Smooth muscle cell (in vitro differentiated cells): Measurements from ENCODE around the gene OCA2. TPM values are rescaled to one million over a fixed set of nuclear protein-coding genes. Genes with fewer than 3 reads are reported as not detected.

Experiments
- DNase-seq: peaks from one replicate; lab custom pipeline; 2025; ENCODE audit not compliant: unreplicated experiment; lab: John Stamatoyannopoulos, UW
- H2AFZ ChIP-seq: fragments of 200-600 bp; sonication (generic); 2 replicates; pipeline ENCODE4 v1.6.0; 2016; ENCODE audit warnings: antibody characterized with exemption, low read depth, mild to moderate bottlenecking
- H3F3A ChIP-seq: fragments of 200-600 bp; sonication (generic); 2 replicates; pipeline ENCODE4 v1.6.0; 2017; ENCODE audit warnings: antibody characterized with exemption, low read depth
- H3K27ac ChIP-seq: fragments of 200-600 bp; sonication (generic); 2 replicates; pipeline ENCODE4 v1.5.1; 2016; ENCODE audit warnings: low read depth, mild to moderate bottlenecking
- H3K27me3 ChIP-seq: fragments of 200-600 bp; sonication (generic); 2 replicates; pipeline ENCODE4 v1.6.1; 2016; ENCODE audit warnings: low read depth, mild to moderate bottlenecking
- H3K36me3 ChIP-seq: fragments of 200-600 bp; sonication (generic); 2 replicates; pipeline ENCODE4 v1.5.1; 2016; ENCODE audit warnings: low read depth
- H3K4me1 ChIP-seq: fragments of 200-600 bp; sonication (generic); 2 replicates; pipeline ENCODE4 v1.5.1; 2016; ENCODE audit warnings: low read depth
- H3K4me2 ChIP-seq: fragments of 200-600 bp; sonication (generic); 2 replicates; pipeline ENCODE4 v1.6.0; 2016; ENCODE audit warnings: mild to moderate bottlenecking
- H3K4me3 ChIP-seq: fragments of 200-600 bp; sonication (generic); 2 replicates; pipeline ENCODE4 v1.5.1; 2016; ENCODE audit warnings: mild to moderate bottlenecking
- H3K79me2 ChIP-seq: fragments of 200-600 bp; sonication (generic); 2 replicates; pipeline ENCODE4 v1.6.0; 2016; ENCODE audit warnings: low read depth, mild to moderate bottlenecking
- H3K9ac ChIP-seq: fragments of 200-600 bp; sonication (generic); 2 replicates; pipeline ENCODE4 v1.6.0; 2016; ENCODE audit warnings: low read depth
- H3K9me3 ChIP-seq: fragments of 200-600 bp; sonication (generic); replicated peaks from 2 replicates; pipeline ENCODE4 v1.5.1; 2016; ENCODE audit warnings: low read depth
- H4K20me1 ChIP-seq: fragments of 200-600 bp; sonication (generic); 2 replicates; pipeline ENCODE4 v1.6.0; 2016; ENCODE audit warnings: low read depth
- CTCF ChIP-seq: fragments of 200-600 bp; sonication (generic); IDR thresholded peaks from 2 replicates; pipeline ENCODE4 v1.5.1; 2017; ENCODE audit warnings: borderline replicate concordance, mild to moderate bottlenecking, antibody characterized with exemption; ENCODE audit not compliant: insufficient read depth, poor library complexity, severe bottlenecking
- WGBS: methylation state at CpG from one replicate; pipeline ENCODE4 v1.1.7; 2016; ENCODE audit warnings: low lambda C conversion rate; 5-methylcytosine and 5-hydroxymethylcytosine counted together
- polyA plus RNA-seq: library from polyadenylated mRNA; unstranded; fragments of >200 nt; fragmentation: Nextera tagmentation; extraction: Ambion mirVana; gene quantifications from 2 replicates; pipeline ENCODE4 v1.2.1, GENCODE V29; 2016
- total RNA-seq: library from RNA; depleted of rRNA; stranded (reverse); fragments of >200 nt; gene quantifications from 2 replicates; pipeline ENCODE4 v1.2.3, GENCODE V29; 2014

Gene OCA2
- total and polyA plus RNA-seq, 2 experiments from 2014 or later = 0.16 TPM; not detected in 1

DNA sequence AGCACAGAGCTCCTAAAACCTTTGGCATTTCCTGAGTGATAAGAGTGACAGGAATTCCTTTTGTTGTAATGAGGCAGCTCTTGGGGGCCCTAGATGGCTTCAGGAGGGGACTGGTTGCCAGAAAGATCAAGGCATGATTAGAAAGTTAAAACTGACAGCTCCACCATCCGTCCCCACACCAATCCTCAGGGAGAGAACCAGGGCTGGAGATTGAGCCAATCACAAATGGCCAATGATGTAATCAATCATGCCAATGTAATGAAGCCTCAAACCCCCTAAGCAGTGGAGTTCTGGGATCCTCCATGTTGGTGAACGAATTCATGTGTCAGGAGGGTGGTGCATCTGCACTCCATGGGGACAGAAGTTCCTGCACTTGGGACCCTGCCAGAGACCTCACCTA is 265.1 kb downstream of the OCA2 start:
- Histone ChIP-seq H3K79me2 (no peaks in the 10 kb centered on the region), H3K4me2 (no peak overlapping the region), H3F3A (no peaks in the 10 kb centered on the region), H4K20me1 (no peaks in the 10 kb centered on the region), H3K36me3 (no peaks in the 10 kb centered on the region), H3K27ac (no peak overlapping the region), H3K27me3 (no peaks in the 10 kb centered on the region), H3K9me3 (no peaks in the 10 kb centered on the region), H2AFZ (no peak overlapping the region), H3K4me3 (no peak overlapping the region), H3K4me1 (no peaks in the 10 kb centered on the region), H3K9ac (no peak overlapping the region)
- TF ChIP-seq CTCF = no peak
- DNase-seq = no peak
- 80% methylated on average over 2 of the region's 2 CpGs for WGBS

GRCh38 chr15:27833178-27833577 is 265.9 kb downstream of the OCA2 start:
- DNase-seq = no peak
- Histone ChIP-seq H3K36me3 (no peaks in the 10 kb centered on the region), H4K20me1 (no peaks in the 10 kb centered on the region), H3K27ac (no peak overlapping the region), H2AFZ (no peak overlapping the region), H3K79me2 (no peaks in the 10 kb centered on the region), H3K27me3 (no peaks in the 10 kb centered on the region), H3K4me1 (no peaks in the 10 kb centered on the region), H3F3A (no peaks in the 10 kb centered on the region), H3K9me3 (no peaks in the 10 kb centered on the region), H3K4me2 (no peak overlapping the region), H3K9ac (no peak overlapping the region), H3K4me3 (no peak overlapping the region)
- WGBS = 83% methylated on average over 4 of the region's 4 CpGs
- no peak for TF ChIP-seq CTCF

DNA sequence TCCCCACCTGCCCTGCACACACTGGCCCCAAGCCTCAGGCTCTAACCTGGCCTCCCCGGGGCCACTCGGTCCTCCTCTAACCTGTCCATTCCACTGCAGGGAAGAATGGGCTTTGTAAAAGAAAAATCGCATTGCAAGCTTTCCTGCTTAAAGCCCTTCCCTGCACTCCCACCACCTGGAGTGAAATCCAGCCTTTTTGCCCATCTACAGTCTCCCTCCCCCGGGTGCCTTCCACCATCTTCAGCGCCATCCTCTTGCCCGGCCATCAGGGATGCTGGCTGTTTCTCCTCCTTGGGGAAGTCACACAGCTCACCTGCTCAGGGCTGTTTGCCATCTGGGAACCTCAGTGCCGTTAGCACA is 266.9 kb downstream of the OCA2 start:
- Histone ChIP-seq H4K20me1 (no peaks in the 10 kb centered on the region), H3K9me3 (no peaks in the 10 kb centered on the region), H3K27me3 (no peaks in the 10 kb centered on the region), H3K36me3 (no peaks in the 10 kb centered on the region), H3K27ac (no peak overlapping the region), H3K9ac (no peak overlapping the region), H2AFZ (no peak overlapping the region), H3K79me2 (no peaks in the 10 kb centered on the region), H3F3A (no peaks in the 10 kb centered on the region), H3K4me1 (no peaks in the 10 kb centered on the region), H3K4me2 (no peak overlapping the region), H3K4me3 (no peak overlapping the region)
- WGBS = 89% methylated on average over 7 of the region's 7 CpGs
- no peak for DNase-seq
- no peak for TF ChIP-seq CTCF

DNA sequence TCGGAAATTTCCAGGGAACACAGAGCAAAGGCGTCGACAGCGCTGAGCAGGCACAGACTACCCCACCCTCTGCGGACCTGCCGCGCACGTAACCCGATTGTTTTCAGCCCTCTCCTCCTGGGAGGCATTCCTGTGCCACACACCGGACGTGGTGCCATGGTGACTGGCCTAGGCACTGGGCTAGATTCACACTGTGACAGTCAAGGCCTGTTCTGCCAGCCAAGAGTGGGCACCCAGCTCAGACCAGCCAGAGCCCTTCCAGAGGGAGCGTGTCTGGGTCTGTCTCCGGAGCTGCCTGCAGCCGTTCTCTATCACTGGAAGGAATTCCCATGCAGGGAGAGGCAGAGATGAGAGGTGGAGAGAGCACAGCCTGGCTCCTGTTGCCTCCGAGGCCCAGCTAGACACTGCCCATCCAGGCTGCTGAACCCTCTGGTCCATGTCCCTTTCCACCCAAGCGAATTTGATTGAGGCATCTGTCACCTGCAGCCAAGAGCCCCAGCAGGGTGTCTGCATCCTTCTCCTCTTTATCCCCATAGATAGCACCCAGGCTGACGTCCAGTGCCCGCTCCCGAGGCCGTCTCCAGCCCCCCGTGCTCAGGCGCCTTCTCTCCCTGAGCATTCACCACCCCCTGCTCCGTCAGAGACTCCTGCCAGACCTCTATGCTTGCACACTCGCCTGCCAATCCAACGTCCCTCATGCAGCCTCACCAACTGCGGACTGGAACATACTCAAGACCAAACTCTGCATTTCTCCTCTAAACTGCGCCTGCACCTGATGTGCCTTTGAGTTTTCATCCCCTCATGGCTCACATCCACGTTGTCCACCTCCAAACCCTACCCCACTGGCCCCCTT is 267.5 kb downstream of the OCA2 start:
- no peak for DNase-seq
- H2AFZ ChIP-seq = no peak overlapping the region

More for the DNA sequence above, 267.5 kb downstream of the OCA2 start:
- Histone ChIP-seq H3K27me3 (no peaks in the 10 kb centered on the region), H3K27ac (no peak overlapping the region), H3K79me2 (no peaks in the 10 kb centered on the region), H3K4me1 (no peaks in the 10 kb centered on the region), H3K36me3 (no peaks in the 10 kb centered on the region), H3K4me2 (no peak overlapping the region), H3K9me3 (no peaks in the 10 kb centered on the region), H3F3A (peaks cover 4% of the 10 kb centered on the region), H3K9ac (no peak overlapping the region), H4K20me1 (no peaks in the 10 kb centered on the region), H3K4me3 (no peak overlapping the region)
- 92% methylated on average over 28 of the region's 28 CpGs for WGBS
- no peak for TF ChIP-seq CTCF
